Sigmoid colon (tissue), 4 donors: ENCODE measurements around the gene GNGT2.

ENCODE experiments used
- EP300 ChIP-seq, 4 donors: sonication (generic); formaldehyde crosslinking; IDR thresholded peaks; one replicate each; pipeline ENCODE4 v1.6.1; 2017; ENCODE audit warnings: antibody characterized with exemption in 4 of 4
- POLR2A ChIP-seq, 2 donors: fragments of 450-650 bp; IDR thresholded peaks; one replicate each; pipeline ENCODE4 v1.6.1; 2016; ENCODE audit warnings: antibody characterized with exemption in 2 of 2, mild to moderate bottlenecking in 2 of 2, moderate library complexity in 2 of 2

GRCh38 chr17:49225554-49226236, 15.3 kb upstream of the GNGT2 start:
- no peak for TF ChIP-seq EP300 (IDR thresholded peaks at IDR 0.05)
- no peak for TF ChIP-seq POLR2A (IDR thresholded peaks at IDR 0.05)
